SK-N-SH (cell line): ENCODE data around the gene ANKMY1.

Experiments
- FOXM1 ChIP-seq: IDR thresholded peaks from 2 replicates; pipeline ENCODE4 v1.4.0; 2012; ENCODE audit warnings: low read depth, mild to moderate bottlenecking
- GABPA ChIP-seq: IDR thresholded peaks from 2 replicates; pipeline ENCODE4 v1.4.0; 2012; ENCODE audit warnings: low read depth, mild to moderate bottlenecking
- RFX5 ChIP-seq: IDR thresholded peaks from 2 replicates; pipeline ENCODE4 v1.6.1; 2012; ENCODE audit warnings: mild to moderate bottlenecking, improper control_type of control experiment, low read length
- TCF12 ChIP-seq: IDR thresholded peaks from 2 replicates; pipeline ENCODE4 v1.4.0; 2012
- YY1 ChIP-seq: IDR thresholded peaks from 2 replicates; pipeline ENCODE4 v1.4.0; 2012; ENCODE audit warnings: low read depth, mild to moderate bottlenecking
- TF ChIP-seq, protein P1 (sequence below): fragments of 200-600 bp; sonication (generic); IDR thresholded peaks from 2 replicates; pipeline ENCODE4 v1.6.1; 2017; ENCODE audit warnings: antibody characterized with exemption, mild to moderate bottlenecking, moderate library complexity

DNA sequence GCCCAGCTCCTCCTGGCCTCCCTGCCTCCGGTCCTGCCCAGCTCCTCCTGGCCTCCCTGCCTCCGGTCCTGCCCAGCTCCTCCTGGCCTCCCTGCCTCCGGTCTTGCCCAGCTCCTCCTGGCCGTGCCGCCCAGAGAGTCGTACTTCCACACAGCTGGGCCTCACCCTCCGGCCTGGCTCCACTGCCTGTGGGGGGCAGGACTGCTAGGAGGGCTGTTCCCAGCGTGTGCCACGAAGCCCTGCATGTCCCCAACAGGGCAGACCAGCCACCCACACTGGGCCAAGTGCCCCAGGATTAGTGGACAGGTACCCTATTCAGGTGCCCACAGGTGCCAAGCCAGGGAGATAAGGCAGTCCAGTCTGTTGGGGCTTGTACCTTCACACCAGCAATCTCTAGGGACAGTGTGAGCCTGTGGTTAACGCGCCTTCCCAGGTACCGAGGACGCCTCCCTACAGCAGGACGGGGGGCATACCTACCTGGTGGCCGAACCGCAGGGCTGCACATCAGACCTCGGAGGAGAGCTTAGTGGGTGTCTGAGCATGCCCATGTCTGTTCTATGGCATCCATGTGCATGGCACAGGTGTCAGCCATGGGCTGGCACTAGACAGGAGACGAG is 117.0 kb downstream of the ANKMY1 start:
- TF ChIP-seq, protein P1, sequence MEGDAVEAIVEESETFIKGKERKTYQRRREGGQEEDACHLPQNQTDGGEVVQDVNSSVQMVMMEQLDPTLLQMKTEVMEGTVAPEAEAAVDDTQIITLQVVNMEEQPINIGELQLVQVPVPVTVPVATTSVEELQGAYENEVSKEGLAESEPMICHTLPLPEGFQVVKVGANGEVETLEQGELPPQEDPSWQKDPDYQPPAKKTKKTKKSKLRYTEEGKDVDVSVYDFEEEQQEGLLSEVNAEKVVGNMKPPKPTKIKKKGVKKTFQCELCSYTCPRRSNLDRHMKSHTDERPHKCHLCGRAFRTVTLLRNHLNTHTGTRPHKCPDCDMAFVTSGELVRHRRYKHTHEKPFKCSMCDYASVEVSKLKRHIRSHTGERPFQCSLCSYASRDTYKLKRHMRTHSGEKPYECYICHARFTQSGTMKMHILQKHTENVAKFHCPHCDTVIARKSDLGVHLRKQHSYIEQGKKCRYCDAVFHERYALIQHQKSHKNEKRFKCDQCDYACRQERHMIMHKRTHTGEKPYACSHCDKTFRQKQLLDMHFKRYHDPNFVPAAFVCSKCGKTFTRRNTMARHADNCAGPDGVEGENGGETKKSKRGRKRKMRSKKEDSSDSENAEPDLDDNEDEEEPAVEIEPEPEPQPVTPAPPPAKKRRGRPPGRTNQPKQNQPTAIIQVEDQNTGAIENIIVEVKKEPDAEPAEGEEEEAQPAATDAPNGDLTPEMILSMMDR, result no peak
- no peak for TF ChIP-seq TCF12
- TF ChIP-seq GABPA, result no peak
- TF ChIP-seq RFX5, result no peak
- no peak for TF ChIP-seq FOXM1
- no peak for TF ChIP-seq YY1
